Fibroblast of skin of left biceps (primary cell): ENCODE results near the gene IZUMO2.
"Not testable (repeated sequence)": the region's sequence is repeated elsewhere in the genome, so short reads cannot be mapped to it uniquely, and the experiment has no call there.

Experiments used
- DNase-seq, 2 experiments: peaks; one replicate each; pipeline ENCODE4 v3.0.0-alpha.2; 2013; ENCODE audit warnings: low read depth in 2 of 2

Gene IZUMO2

DNA sequence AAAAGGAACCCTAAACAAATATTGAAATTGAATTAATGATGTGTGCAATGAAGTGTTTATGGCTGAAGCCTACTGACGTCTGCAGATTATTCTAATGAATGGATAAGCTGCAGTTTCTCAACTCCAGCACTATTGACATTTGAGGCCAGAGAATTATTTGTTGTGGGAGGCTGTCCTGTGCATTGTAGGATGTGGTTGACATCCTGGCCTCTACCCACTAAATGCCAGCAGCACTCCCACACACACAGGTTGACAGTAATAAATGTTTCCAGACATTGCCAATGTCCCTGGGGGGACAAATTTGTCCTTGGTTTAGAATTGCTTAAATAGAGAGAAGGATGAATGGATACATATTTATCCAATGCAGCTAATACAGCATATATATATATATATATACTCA is 21.1 kb upstream of the IZUMO2 start:
- no peak for DNase-seq

DNA sequence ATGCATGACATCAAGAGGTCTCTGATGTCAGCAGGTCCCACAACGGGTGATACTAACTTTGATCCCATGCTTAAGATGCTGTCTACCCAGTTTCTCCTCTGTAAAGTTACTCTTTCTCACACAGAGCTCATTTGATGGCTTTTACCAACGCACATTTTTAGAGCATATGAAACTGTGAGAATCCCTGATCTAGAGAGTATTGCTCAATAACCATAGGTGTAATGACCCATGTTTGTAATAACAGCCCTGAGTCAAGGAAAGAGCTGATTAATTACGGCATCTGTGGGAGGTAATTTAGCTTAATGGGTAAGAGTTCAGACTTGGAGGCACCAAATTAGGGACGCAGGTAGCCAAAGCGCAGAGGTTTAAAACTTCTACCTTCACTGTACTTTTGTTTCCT is 18.0 kb upstream of the IZUMO2 start:
- no peak for DNase-seq

DNA sequence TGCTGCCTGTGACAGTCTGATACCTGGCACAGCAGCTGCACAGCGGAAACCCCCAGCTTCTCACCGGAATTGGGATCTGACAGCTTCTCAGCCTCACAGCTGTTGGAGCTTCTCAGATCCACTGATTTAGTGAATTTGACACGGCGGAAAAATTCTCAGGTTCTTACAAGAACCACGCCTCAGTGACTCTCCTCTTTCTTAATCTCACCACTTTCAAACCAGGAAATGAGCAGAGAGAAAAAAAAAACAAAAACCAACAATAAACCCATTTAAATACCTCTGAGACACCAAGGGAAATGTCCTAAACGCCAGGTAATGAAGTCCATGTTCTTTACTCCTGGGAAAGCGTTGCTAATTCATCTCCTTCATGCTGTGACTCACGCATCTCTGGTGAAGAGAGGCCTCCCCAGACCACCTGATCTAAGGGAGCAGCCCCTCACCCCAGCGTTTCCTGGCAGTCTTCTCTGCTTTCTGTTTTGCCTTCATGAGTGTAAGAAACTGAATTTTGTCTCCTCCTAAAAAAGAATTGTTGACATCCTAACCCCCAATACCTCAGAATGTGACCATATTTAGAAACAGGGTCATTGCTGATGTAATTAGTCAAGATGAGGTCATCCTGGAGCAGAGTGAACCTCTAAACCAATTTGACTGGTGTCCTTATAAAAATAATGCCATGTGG is 15.9 kb upstream of the IZUMO2 start:
- DNase-seq = no peak

DNA sequence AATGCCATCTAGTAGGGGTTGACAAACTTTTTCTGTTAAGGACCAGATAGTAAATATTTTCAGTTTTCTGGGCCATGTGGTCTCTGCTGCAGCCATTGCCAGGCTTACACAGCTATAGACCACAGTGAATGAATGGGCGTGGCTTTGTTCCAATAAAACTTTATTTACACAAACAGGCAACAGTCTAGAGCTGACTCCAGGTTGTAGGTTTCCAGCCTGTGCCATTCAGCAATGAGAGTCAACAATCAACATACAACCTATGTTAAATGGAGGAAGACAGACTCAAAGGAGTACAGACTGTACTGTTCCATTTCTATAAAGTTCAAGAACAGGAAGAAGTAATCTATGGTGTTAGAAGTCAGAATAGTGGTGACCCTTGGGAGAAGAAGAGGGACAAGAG is 15.2 kb upstream of the IZUMO2 start:
- no peak for DNase-seq

GRCh38 chr19:50176775-50177174 is 13.7 kb upstream of the IZUMO2 start:
- DNase-seq = no peak

GRCh38 chr19:50175924-50176323 is 12.8 kb upstream of the IZUMO2 start:
- DNase-seq = no peak

GRCh38 chr19:50174100-50174793 is 11.2 kb upstream of the IZUMO2 start:
- DNase-seq = no peak

DNA sequence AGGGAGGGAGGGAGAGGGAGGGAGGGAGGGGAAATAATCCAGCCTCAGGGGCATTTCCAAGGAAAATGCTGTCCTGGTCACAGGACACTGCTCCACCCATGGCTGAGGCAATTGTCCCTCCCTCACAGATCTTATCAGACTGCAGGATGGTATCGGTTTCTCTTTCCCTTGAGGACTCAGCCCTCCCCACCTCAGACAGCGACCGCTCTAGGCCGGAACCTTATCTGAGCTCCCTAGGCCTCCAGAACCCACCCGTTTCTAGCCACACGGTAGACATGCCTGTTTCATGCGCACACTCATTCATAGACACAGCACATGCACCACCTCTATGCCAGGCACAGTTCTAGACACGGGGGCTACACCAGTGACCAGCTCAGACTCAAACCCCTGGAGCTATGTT is 10.0 kb upstream of the IZUMO2 start:
- DNase-seq = no peak

GRCh38 chr19:50172726-50173125 is 9.6 kb upstream of the IZUMO2 start:
- no peak for DNase-seq

GRCh38 chr19:50171752-50172151 is 8.7 kb upstream of the IZUMO2 start:
- no peak for DNase-seq

- DNase-seq = no peak
Measured at GRCh38 chr19:50167314-50167721, 4.2 kb upstream of the IZUMO2 start.

DNA sequence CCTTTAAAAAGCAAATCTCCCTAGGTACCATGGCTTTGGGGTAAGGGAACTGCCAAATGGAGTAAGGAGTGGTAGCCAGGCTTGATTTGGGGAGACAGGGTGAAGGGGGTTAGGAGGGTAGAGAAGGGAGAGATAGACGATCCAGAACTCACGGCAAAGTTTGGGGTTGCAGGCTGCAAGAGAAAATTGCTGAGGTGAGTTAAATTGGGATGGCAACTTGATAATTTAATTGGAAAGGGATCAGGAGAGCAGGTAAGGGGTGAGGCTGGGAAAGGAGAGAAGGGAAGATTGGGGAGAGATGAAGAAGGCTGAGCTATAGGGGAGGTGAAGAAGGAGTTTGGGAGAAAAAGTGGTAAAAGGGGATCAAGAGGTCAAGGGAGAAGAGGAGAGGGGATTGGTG is 4.0 kb downstream of the IZUMO2 start:
- no peak for DNase-seq

- DNase-seq = no peak
Measured at GRCh38 chr19:50158577-50158976, 4.5 kb downstream of the IZUMO2 start.

DNA sequence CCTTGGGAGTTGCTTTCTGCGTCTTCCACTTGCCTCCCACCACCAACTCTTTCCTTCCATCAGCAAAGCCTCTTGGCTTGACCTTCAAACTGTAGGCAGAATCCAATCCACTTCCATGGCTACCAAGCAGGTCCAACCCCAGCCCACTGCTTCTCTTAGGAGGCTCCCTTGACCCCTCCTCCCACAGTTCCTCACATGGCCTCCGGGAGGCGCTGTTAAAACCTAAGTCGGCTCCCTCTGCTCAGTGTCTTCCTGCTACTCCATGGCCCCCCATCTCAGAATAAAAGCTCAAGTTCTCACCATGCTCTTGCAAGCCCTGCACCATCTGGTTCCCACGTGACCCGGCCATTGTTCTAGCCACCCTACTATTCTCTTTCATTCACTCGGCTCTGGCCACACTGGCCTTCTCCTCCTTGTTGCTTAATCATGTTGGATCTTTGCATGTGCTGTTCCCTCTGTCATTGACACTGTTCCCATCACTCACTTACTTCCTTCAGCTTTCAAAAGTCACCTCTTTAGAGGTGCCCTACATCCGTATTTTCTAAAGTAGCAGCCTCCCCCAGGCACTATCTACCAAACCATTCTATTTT is 7.5 kb downstream of the IZUMO2 start:
- DNase-seq = no peak

- DNase-seq = no peak
Measured at GRCh38 chr19:50154529-50154928, 8.6 kb downstream of the IZUMO2 start.

- DNase-seq = no peak
Measured at GRCh38 chr19:50152578-50152977, 10.5 kb downstream of the IZUMO2 start.

- no peak for DNase-seq
Measured at GRCh38 chr19:50148528-50148927, 14.6 kb downstream of the IZUMO2 start.

DNA sequence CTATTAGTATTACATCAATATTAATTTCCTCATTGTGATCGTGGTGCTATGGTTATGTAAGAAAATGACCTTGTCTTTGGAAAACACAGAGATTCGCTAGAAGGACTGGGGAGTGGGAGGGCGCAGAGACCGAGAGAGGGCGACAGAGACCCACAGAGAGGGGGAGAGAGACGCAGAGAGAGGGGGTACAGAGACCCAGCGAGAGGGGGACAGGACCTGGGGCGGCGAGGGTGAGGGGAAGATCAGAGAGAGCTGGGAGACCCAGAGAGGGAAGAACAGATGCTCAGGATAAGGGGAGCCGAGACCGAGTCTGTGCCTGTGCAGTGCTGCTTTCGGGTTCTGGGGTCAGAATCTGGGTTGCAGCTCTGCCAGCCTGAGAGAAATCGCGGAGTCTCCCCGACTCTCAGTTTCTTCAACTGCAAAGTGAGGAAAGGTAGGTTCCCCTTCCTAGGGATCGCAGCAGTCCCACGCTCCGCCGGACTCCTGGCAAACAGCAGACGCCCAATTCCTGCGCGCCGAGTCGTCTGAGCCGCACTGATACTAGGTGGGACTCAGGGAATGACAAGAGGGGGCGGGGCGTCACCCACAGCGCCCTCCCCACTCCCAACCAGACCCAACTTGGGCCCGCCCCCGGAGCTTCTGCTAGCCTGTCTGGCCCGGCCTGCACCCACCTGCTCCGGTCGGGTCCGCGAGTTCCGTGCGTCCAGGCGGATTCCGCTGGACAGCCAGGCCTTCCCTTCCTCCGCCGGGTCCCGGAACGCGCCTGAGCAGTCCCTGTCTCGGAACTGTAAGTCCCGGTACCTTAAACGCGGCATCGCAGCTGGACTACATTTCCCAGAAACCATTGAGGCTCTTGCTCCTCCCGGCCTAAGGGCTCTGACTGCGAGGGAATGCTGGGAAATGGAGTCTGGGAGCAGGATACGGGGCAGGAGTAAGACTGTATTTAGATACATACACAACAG is 15.3 kb downstream of the IZUMO2 start:
- peak; percentile 5 to 18 for DNase-seq

GRCh38 chr19:50141921-50142320 is 21.2 kb downstream of the IZUMO2 start:
- DNase-seq = not testable (repeated sequence)

GRCh38 chr19:50140118-50140845 is 22.8 kb downstream of the IZUMO2 start:
- not testable (repeated sequence) for DNase-seq

- DNase-seq = not testable (repeated sequence)
Measured at GRCh38 chr19:50136603-50137365, 26.3 kb downstream of the IZUMO2 start.
